Spleen (tissue), 7 donors: ENCODE data around the gene IFI27L2.

Source experiments
- CTCF ChIP-seq, 11 experiments: fragments of 200-600 bp in 7 of 11; fragments of 450-650 bp in 4 of 11; sonication (generic) in 4 of 11; IDR thresholded peaks in 8 of 11; conservative IDR thresholded peaks in 3 of 11; 1 replicate in 7 of 11; 2 replicates in 4 of 11; pipeline versions ENCODE4 v1.4.0 to v1.8.0; 2016 to 2021; ENCODE audit warnings: antibody characterized with exemption in 11 of 11, inconsistent platforms in 4 of 11, mild to moderate bottlenecking in 1 of 11
- POLR2A ChIP-seq, 3 donors: fragments of 450-650 bp; IDR thresholded peaks; one replicate each; pipeline ENCODE4 v1.5.1; 2017; ENCODE audit warnings: antibody characterized with exemption in 3 of 3, mild to moderate bottlenecking in 1 of 3
- donor health status: DM: no; HTN: no; CAD: no; lungs with moderate emphysema.
- donor health status: DM: no; HTN: no; CAD: no.
- donor health status: DM: no; HTN: no; CAD: no.

- TF ChIP-seq CTCF (IDR thresholded peaks at IDR 0.05 in 8 of 11, conservative IDR thresholded peaks at IDR 0.05 in 3 of 11) = no peak
- no peak for TF ChIP-seq POLR2A (IDR thresholded peaks at IDR 0.05)
Observed at GRCh38 chr14:94135476-94135875, 6.1 kb upstream of the IFI27L2 start.
